ENCODE results near the gene IPO7.
"Not testable (repeated sequence)": the region's sequence is repeated elsewhere in the genome, so short reads cannot be mapped to it uniquely, and the experiment has no call there.

The IPO7 gene

DNA sequence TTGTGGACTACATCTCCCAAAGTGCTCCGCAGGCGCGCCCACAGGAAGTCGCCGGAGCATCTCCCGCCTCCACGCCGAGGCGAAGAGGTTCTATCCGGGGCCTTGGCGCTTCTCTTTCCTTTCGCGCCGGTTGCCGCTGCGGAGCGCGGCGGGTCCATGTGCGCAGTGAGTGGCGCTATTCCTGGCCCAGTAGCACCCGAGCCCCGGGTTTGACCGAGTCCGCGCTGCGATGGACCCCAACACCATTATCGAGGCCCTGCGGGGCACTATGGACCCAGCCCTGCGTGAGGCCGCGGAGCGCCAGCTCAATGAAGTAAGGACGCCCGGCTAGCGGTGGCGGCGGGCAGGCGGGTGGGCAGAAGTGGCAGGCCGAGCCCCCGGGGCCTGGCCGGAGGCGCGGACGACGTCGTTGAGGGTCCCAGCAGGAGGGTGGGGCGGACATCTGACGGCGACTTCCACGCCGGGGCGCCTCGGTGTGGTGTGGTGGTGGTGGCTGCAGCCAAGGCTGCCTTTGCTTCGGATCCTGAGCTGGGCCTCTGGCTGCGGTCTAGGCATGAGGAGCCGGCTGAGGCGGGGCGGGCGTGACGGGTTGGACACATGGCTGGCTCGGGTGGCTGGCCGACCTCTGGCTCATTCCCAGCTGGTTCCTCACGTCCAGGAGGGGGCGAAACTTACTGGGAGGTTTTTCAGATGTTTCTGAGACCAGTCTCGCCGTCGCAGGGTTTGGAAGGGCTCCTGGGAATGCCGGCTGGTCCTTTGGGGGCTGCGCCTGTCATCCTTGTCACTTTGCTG, at the start of gene IPO7:
Gene IPO7 (plus strand): TSS at position 118 of the 792 bp plus-strand sequence. CDS start 112 bp downstream, at position 230.
- DNase-seq: peak; percentile 92

DNA sequence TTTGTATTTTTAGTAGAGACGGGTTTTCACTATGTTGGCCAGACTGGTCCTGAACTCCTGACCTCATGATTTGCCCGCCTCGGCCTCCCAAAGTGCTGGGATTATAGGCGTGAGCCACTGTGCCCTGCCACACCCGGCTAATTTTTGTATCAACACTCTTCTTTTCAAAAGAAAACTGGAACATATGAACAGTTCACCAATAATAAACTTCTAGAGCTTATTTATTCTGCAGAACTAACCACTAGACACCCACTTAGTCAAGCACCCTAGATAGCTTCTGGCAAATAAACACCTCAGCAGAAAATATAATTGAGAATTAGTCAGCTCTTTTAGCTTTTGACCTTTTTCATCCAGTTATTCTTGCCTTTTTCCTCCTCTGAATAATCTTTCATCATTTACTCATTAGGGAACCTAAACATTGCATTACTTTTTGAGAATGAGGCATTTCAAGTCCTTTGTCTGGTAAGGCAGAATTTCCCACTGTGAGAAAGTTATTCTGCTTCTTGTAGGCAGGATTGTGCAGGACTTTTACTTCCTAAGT, 42.7 kb upstream of the IPO7 start:
- DNase-seq: no peak

DNA sequence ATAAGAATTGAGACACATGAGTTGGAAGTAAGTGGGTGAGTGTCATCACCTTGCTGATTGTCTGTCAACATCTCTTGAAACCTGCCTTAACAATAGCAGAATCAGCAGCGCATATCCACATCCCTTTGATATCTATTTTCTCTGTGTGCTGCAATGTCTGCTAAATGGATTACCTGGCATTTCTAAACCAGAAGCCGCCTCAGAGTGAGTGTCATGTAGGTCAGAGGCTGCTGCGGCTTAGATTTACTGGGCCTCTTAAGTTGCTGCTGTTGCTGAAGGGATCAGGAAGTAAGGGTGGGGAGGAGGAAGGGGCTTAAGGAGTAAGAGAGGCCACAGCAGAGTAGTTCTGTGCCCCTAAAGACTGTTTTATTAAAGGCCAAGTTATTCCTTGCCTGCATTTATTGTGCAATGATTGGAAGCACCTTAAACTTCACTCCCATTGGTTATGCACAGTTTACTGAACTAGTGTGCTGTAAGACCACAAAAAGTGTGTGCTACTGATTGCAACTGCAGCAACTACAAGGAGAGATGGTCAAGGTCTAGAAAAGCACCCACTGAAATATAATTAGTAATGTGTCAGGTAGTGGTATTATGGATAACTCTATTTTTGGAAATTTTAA, 40.3 kb upstream of the IPO7 start:
- DNase-seq: no peak

DNA sequence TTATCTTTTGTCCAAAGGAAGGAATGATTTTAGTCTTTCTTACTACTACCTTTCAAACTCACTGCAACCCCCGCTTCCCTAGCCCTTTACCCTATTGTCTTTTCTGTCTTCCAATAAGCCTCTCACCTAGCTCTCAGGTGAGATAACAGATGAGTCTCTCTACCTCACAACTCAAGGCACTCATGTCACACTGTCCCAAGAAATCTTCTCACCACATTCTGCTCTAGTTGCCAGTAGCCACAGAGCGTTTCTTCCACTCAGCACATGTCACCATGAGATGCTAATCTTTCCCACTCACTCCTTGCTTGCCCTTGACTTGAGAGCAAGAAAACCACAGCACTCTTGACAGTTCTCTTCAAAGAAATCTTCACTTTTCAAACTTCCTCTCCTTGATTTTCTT, 37.4 kb upstream of the IPO7 start:
- DNase-seq: no peak

DNA sequence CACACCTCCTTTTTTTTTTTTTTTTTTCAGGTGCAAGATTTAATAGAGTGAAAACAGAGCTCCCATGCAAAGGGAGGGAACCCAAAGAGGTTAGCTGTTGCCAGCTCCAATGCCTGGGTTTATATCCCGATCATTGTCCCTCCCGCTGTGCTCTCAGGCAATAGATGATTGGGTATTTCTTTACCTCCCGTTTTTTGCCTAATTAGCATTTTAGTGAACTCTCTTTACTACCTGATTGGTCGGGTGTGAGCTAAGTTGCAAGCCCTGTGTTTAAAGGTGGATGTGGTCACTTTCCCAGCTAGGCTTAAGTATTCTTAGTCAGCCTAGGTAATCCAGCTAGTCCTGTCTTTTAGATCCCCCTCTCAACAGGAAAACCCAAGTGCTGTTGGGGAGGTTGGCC, 36.7 kb upstream of the IPO7 start:
- not testable (repeated sequence) for DNase-seq

DNA sequence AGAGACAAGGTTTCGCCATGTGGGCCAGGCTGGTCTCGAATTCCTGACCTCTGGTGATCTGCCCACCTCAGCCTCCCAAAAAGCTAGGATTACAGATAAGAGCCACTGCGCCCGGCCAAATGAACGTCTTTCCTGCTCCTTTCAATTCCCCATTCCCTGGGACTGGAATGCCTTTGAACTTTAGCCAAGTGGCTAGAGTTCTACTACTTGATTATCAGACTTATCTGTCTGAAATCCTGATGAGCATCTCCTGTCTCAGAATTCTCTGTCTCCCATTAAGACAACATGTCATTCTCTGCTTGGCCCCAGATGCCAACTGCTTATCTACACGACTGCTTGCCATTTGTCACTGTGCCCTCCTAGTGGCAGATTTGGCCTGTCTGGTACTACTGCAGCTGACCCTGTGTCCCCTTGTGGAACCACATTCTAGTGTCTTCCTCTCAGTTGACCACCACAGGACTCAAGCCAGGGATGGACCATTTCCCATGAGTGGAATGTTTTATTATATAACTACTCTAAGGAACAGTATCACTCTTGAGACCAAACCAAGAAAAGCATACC, 33.1 kb upstream of the IPO7 start:
- no peak for DNase-seq

DNA sequence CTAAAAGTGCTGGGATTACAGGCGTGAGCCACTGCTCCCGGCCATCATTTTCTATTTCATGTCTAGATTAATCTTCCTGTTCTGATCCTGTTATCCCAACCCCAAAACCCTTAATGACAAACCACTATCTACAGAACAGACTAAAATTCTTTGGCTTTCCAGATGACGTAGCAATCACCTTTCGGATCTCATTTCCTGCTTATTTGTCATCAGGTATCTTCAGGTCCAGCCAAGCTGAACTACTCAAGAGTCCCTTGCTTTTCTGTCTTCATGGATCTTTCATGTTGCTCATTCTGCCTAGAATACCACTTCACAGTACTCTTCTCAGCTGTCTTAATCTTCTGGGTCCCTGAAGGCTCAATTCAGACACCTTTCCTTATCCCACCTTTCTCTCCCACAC, 27.4 kb upstream of the IPO7 start:
- DNase-seq: no peak

DNA sequence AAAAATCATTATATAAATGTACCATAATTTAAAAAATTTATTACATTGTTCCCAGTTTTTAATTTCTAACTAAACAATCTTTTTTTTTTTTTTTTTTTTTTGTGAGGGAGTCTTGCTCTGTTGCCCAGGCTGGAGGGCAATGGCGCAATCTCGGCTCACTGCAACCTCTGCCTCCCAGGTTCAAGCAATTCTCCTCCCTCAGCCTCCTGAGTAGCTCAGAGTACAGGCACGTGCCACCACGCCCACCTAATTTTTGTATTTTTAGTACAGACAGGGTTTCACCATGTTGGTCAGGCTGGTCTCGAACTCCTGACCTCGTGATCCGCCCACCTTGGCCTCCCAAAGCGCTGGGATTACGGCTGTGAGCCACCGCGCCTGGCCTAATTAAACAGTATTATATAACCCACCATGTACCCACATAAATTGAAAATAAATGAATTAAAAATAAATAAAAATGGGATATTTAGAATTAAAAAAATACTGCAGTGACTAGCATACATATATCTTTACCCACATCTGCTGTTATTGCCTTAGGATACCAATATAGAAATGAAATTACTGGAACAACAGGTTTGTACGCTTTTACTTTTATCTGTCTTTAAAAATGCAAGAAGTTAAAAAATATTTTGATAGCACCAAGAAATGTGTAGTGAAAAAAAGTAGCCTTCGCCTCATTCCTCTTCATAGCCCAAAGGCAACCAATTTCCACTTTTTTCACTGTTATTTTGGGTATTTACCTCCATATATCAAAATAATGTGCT, 23.4 kb upstream of the IPO7 start:
- not testable (repeated sequence) for DNase-seq

DNA sequence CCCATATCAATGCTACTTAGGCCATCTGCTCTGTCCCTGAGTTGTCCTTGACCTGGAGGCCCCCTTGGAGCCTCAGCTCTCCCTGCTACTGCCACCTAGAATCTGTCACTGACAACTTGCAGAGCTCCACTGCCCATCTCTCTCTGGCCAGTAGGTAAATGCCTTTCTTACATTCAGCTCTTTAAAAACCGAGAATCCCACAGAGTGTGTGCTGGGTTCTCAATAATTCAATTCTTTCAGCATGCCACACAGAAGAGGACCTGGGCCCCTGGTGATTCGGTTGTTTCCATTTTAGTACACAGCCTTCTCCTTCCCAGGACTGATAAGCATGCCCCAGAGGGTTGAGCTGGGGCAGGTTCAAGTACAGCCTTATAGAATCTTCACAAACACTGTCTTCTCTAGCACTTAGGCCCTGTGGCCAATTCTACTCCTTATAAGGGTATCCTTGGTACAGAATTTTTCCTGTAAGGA, 22.0 kb upstream of the IPO7 start:
- DNase-seq: no peak

DNA sequence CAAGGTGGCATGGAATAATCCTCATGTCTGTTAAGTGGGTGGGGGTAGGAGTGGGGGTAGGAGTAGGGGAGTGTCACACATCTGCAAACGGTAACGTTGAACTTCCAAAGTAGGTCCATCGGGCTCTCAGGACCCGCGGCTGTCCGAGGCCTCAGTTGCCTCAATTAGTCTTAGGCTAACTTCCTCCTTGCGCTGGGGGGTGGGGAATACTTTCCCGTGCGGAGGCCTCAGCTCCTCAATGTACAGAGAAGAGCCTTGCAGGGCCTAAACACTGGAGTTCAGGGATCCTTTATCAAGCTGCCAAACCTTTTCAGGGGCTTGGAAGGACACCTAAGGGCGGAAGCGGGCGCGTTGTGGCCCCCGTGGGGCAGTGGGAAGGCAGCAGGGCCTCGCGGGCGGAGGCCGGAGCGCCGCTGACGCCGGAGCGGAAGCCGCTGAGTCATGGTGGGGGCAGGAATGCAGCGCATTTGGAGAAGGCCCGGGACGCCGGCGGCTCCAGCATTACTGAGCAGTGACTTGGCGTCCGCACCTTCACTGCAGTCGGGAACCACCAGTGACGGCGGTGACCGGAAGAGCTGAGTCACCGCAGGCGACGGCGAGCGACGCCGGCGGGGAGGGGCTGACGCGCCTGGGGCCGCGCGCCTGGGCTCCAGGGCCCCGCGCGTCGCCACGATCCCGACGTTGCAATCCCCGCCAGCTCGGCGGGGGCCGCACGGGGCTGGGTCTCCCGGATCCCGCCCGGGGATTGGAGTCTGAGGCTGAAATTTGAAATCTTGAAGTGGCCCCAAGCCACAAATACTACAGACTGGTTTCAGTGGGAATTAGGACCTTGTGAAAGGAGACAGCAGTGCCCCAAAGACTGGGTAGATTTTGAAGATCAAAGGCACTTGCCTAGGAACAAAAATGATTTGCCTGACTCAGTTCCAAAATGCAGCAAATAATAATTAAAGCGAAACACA, 20.2 kb upstream of the IPO7 start:
- DNase-seq: peak; percentile 91

DNA sequence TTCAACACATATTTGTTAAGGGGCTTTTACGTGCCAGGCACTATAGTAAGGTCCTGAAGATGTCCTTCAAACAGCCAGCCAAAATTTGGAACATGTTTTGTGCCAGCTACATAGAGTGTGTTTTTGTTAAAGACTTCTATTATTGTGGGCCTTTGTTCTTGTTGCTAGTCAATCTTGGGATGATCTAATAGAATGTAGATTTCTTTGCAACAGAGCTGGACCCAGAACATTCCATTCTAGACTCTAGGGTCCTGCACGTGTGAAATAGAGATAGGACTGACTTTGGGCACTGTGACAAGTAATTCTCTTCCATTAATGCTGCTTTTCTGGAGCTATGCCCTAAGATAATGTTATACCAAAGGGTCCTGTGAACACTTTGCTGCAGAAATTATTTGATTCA, 16.9 kb upstream of the IPO7 start:
- DNase-seq: no peak

DNA sequence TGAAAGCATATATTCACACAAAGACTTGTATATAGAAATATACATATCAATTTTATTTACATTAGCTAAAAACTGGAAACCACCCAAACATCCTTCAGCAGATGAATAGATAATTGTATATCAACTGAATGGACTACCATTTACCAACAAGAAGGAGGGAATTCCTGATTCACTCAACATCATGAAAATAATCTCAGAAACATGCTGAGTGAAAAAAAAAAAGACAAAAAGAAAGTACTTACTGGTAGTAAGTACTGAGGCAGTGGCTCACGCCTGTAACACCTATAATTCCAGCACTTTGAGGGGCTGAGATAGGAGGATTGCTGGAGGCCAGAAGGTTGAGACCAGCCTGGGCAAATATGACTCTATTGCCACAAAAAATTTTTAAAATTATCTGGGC, 7.4 kb upstream of the IPO7 start:
- no peak for DNase-seq

DNA sequence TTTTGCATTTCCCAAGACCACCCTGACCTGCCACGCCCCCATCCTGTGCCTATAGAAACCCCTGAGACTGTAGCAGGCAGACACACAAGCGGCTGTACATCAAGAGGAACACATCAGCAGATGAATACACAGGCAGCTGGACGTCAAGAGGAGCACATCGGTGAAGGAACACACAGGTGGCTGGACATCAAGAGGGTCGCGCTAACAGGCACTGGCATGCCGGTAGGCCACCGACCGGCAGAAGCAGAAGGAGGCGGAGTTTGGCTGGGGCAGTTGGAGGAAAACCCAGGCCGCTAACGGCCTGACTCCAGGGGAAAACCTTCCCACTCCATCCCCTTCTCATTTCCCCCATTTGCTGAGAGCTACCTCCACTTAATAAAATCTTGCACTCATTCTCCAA, 5.4 kb upstream of the IPO7 start:
- DNase-seq: no peak

DNA sequence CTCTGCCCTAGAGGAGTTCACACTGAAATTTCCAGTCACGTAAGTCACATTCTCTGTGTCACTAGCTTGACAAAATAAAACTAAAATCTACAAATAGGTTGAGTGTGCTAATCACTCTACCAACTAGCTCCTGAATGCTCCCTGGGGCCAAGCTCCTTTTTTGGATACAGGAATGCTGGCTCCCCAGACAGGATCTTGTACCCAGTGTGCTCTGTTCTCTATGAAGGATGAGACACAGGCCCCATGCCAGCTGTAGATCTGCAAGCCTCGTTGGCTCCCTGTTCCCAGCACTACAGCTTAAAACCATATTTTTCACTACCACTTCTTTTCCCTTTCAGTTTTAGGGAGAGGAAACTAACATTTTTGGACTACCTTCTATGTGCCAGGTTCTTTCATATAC, 3.7 kb upstream of the IPO7 start:
- no peak for DNase-seq

DNA sequence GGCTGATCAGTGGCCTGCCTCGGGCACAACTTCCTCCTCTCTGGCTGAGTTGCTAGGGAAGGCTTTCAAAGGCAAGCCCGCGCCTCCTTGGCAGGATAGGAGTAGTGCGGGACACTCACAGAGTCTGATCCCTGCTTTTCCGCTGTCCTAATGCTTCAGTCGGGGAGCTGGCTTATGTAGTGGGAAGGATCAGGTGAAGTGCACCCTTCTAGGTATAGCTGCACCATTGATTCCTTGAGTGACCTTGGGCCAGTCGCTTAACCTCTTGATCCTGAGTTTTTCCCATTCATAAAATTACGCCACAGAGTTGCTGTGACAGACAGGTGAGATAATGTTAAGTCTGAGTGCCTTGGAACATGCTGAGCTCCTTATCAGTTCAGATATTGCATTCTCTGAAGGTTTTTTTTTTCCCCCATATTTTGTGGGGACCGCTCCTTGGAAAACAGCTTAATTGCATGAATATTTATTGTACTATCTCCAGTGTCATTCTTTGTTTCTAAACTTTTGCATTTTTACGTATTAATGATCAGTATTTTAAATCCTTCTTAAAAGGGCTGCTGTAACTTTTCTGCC, 961 bp downstream of the IPO7 start:
- peak; percentile 28 for DNase-seq

DNA sequence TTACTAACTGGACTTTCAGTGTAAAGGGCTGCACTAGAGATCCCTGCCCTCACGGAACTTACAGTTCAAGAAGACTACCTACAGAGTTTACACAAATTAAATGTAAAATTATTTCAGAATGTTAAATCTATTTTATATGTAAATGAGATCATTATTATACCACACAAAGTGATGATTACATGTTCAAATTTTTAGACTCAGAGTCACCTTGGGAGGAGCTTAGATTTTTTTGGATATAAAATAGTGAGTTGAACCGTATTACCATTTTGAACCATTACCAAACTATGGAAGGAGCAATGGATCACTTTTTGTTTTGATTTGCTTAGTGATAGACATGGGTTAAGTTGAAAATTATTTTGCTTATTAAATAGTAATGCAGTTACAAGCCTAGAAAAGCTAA, 1.6 kb downstream of the IPO7 start:
- no peak for DNase-seq

DNA sequence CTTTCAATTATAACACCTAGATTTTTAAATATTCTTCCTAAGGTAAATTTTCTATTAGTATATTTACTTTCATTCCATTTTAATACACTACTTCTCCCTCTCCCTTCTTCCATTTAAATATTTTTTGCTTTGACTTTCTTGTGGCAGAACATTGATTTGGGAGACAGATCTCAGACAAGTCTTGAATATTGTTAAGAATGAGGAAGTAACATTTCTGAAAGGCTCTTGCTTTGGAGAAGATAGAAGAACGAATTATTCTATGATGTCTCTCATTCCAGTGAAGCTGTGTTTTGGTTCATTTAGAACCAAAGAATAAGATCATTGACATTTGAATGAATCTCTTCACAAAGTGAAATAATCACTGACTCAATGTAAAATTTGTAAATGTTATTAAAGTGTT, 2.4 kb downstream of the IPO7 start:
- DNase-seq: no peak

DNA sequence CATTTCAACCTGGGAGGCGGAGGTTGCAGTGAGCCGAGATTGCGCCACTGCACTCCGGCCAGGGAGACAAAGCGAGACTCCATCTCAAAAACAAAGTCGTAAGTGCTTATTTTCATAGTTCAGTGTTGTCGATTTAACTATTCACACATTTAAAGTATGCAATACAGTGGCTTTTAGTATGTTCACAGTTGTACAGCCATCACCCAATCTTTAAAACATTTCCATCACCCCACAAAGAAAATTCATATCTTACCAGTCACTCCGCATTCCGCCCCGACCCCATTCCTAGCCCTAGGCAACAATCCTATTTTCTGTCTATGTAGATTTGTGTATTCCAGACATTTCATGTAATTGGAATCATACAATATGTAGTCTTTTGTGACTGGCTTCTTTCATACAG, 11.9 kb downstream of the IPO7 start:
- no peak for DNase-seq

DNA sequence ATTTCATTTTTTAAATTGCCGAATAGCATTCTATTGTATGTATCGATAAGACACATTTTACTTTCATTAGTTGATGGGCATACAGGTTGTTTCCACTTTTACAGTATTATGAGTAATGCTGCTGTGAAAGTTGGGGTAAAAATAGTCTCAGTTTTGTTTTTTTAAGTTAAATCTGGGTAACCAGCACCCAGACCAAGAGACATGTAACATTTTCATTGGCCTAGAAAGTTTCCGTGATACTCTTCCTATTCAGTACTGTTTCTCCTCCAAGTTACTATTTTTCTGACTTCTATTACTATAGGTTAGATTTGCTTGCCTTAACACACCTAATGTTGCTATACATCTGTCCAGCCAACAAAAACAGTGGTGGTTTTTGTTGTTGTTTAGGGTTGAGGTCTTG, 12.3 kb downstream of the IPO7 start:
- no peak for DNase-seq

DNA sequence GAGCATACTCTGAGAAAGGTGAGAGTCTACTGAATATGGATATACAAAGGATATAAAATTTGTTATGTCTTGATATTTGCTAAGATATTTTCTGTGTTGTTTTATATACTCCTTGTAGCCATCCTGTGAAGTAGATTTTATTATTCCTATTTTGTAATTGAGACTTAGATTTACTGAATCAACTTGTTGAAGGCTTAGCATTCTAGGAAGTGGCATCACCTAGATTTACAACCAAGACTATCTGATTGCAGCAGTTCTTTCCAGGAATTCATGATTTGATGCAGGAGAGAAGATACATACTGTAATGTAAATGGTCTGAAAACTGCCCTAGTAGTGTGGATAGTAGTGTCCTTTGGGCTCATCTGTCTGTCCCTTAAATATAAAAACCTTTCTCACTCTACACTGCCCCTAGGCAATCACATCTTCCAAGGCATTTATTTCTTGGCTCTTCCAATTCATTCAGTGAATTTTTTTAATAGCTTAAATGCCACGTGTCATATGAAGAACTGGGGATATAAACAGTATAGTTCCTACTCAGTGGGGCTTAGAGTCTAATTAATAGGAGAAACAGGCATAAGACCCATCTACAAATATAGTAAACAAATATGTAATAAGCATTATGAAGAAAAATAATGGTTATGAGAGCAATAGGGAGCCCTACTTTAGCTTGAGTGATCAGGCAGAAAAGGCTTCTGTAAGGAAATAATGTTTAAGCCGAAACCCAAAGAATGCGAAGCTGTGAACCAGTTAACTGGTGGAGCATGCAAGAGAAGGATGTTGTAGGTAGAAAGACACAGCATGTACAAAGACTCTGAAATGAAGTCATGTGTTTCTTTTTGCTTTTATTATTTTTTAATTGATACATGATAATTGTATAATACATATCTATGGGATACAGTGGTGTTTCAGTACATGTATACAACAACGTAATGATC, 13.6 kb downstream of the IPO7 start:
- no peak for DNase-seq
